Camera-type eye (tissue), 1 donor: Measurements from ENCODE around the gene SNX19. TPM values are rescaled to one million over a fixed set of nuclear protein-coding genes. Genes with fewer than 3 reads are reported as not detected.

ENCODE experiments used
- total RNA-seq: library from RNA; depleted of rRNA; stranded (reverse); fragments of >200 nt; gene quantifications from one replicate; pipeline ENCODE4 v1.2.3, GENCODE V29; 2014

SNX19 gene
- 83.2 TPM for total RNA-seq

DNA sequence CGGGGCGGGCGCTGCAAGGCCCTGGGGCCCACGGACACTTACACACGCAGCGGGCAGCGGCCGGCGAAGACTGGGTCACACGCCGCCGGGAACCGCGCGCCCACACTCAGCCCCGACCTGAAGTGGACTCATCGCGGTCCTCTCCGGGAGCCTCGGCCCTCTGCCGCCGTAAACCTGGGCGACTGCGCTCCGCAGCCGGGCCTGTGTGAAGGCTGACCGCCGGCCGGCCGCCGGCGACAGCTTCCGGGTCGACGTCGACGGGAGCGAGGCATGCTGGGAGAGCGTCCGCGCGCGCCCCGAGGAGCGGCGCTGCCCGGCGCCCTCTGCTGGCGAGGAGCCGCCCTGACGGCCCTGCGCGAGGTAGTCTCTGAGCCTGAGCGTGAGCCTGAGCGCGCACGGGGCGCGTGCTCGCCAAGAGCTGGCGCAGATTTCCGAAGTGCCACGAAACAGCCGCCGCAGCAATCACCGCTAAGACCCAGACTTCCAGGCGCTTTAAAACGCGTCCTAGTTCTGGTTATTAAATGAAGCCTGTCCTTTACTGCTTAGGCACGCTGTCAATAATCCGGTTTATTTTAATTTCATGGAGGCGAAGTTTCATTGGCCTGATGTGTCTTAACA is at the start of gene SNX19:
Gene SNX19, minus strand, starts transcription at position 242 of the 618 bp plus-strand sequence. CDS start 540 bp downstream, outside the sequence.

